Hematopoietic multipotent progenitor cell treated with erythropoietin and hydrocortisone succinate and interleukin-3 and kit ligand, for 15 days (in vitro differentiated cells): ENCODE results near the gene CETN2.
"Not testable (repeated sequence)": the region's sequence is repeated elsewhere in the genome, so short reads cannot be mapped to it uniquely, and the experiment has no call there.

Experiments used
- DNase-seq: peaks from one replicate; pipeline ENCODE4 v3.0.0-alpha.2; 2015; ENCODE audit warnings: low spot score

CETN2 gene

DNA sequence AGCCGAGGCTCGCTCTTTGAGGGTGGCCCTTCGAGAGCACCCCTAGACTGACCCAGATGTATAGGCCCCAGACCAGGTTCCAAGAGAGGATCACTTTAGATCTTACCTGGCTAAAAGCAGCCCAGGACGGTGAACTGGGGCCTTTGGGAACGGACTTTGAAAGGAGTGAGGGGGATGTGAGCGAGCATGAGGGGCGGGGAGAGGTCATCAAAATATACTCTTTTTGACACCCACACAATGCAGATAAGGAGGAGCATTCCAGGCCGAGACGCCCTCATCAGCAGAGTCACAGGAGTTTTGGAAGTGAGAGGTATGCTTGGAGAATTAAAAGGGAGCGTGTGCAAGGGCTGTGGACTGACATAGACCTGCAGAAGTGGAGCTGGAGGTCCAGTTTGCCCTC lies 834 bp upstream of the CETN2 start:
- no peak for DNase-seq

DNA sequence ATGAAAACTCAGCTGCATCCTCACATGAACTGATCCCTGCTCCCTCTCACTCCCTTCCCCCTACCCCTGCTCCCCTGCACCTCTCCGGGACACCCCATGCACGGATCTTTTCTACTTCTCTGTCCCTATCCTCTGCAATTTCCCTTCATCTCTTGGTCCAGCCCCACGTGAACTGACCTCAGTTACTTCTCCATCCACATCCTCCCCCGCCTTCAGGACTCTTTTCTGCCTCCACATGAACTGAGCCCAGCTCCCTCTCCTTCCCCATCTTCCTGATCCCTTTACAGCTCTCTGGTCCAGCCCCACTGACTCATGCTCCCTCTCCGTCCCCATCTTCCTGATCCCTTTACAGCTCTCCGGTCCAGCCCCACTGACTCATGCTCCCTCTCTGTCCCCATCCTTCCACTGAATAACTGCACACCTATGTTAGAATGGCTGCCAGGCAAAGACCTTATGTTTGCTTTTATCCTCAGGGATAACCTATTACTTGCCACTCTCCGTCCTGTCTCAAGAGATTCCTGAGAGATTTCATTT lies 5.6 kb downstream of the CETN2 start:
- no peak for DNase-seq

DNA sequence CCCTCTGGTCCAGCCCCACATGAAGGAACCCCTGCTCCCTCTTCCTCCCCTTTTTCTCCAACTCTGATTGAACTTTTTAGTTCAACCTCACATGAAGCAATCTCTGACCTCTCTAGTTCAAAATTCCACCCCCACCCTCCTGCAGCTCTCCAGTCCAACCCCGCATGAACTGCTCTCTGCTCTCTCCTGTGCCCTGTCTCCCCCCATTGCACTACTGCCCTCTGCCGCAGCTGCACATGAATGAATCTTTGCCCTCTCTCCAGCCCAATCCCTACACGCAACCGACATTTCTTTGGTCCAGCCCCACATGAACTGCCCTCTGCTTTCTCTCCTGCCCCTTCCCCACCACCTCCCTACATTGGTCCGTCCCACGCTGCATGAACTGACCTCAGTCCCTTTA lies 6.9 kb downstream of the CETN2 start:
- no peak for DNase-seq

DNA sequence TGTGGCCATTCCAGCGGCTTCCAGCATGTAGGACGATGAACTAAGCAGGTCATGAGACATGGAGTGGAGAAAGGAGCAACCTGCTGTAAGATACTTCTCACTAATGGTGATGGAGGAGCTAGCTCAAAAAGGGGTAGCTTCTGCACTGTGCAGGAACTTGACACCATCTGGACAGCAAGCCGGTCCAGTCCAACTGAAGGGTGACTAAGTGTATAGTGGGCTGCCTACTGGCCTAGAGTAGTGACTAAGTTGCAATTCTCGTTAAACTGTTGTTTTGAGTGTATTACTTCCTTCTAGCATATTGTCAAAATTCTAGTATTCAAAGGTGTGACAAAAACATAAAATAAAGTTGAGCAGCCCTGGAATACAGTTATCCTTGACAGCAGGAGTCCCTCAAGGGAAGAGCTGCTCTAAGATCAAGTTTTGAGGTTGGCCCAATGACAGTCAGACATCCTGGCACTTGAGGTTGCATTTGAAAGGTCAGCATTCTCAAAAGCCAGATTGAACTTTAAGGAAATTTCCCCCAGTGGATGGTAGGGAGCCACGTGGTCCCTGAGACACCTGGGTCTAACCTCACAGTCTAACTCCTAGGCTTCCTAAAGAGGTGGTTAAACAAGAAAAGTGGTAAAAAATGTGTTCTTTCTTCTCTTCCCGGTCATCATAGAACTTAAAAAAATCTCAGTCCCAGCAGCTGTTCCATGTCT lies 8.0 kb downstream of the CETN2 start:
- DNase-seq, result no peak

DNA sequence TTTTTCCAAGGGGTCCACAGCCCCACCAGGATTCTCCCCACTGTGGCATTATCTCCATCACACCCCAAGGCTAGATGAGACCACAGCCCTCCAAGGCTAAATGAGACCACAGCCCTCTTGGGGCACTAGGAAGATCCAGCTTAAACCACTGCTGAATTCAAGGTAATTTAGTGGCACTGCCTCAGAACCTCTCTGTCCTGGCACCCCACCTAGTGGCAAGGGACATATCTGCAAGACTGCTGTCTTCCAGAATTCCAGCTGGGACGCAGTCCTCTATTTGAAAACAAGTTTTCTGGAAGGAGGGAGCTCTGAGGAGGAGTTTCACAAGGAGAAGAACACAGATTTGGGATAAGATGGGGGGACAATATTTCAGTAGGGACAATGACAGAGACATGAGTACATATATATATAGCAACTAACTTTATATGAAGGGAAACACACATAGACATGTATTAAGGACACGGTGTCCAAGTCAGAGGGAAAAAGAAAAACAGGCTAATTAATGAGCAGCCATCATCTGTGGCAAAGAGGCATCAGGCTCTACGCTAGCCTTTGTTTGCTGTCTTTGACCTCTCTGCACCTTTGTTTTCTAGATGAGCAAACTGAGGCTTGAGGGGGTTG lies 9.3 kb downstream of the CETN2 start:
- peak; percentile 18 for DNase-seq

DNA sequence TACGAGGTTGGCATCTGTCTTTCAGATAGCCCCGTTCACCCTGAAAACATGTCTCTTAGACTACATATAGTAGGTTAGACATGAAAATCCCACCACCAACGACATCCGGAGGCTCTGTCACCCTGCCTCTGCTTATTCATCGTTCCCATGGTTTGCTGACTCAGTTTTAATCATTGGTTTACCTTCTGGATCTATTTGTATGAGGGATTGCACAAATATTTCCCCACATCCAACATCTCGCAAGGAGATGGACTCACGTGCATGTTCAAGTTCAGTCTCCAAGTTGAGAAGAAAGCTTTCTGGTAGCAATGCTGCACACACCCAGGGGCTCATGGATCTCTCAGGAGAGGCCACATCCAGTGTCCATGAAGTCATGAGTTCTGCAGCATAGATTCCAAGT lies 10.8 kb downstream of the CETN2 start:
- no peak for DNase-seq

DNA sequence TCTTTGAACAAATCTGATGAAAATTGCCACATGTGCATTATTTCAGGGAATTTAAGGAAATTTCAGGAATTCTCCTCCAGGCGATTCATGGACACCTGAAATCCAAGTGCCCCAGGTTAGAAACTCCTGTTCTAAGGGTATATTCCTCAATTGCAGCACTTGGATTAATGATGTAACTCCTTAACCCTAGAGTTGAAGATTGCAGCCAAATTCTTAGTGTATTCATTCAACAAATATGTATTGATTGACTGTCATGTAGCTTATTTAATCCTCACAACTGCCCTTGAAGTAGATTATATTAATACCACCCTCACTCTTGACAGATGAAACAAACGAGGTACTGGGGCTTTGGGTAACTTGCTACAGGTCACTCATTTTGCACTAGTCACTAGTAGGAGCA lies 11.3 kb downstream of the CETN2 start:
- no peak for DNase-seq

DNA sequence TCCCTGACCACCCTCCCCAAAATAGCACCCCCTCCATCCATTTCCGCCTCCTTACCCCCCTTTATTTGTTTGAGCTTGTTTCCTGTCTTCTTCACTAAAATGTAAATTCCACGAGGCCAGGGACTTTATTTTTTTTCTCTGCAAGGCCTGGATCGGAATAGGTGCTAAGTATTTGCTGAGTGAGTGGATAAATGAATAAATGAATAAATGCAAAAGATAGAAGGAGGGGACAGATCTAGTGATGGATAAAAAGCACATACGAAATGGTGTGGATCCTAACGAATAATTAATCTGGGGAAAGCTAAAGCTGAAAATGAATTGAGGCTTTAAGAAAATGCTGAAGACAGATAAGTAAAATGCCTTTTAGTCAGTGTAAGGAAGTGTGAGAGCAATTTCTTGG lies 12.2 kb downstream of the CETN2 start:
- no peak for DNase-seq

DNA sequence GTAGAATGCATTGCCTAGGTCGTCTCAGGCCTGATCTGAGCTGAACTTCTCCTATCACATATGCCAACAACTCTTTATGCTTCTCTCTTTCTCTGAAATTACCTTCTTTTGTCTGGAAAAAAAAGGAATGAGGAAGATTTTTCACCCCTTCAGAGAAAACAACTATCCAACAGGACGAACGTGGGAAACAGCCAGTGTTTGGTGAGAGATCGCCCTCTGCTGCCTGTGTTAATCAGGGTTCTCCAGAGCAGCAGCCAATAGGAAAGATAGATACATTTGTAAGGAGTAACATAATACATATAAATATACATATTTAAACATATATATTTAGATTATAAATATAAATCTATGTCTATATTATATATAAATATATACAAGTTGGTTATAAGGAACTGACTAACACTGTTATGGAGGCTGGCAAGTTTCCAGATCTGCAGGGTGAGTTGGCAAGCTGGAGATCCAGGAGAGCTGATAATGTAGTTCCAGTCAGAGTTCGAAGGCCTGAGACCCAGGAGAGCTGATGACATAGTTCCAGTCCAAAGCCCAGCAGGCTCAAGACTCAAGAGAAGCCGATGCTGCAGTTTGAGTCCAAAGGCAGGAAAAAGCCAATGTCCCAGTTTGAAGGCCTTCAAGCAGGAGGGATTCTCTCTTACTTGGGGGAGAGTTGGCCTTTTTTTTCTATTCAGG lies 13.3 kb downstream of the CETN2 start:
- DNase-seq, result peak; percentile 54

DNA sequence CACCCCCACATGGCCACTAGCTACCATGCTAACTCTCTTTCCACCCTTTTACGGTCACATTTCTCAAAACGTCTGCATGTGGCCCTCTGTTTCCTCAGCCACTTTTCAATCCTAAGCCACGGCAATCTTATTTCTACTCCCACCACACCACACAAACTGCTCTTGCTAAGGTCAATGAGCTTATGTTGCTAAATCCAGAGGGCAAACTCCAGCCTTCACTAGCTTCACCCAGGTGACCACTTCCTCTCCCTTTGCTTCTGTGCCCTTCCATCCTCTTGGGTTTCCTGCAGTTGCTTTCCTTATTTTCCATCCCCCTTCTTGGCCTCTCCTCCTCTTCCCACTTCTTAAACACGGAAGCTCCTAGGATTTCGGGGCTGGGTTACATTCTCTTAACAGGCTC lies 16.5 kb downstream of the CETN2 start:
- no peak for DNase-seq

DNA sequence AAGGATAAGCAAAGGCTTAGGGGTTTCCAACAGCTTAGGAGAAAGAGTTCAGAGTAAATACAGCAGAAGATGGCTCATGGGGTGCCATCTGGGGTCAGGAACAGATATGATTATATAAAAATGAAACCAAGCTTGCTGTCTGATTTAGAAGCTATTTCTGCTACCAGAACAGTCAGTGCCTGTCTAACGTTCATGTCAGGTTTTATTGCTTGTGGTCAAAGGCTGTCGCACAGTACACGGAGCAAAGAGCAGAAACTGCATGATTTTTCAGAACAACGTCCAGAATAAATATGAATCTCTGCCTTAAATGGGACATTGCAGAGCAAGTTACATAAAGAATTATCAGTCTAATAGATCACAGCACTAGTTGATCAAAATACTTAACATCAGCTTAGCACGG lies 17.4 kb downstream of the CETN2 start:
- no peak for DNase-seq

DNA sequence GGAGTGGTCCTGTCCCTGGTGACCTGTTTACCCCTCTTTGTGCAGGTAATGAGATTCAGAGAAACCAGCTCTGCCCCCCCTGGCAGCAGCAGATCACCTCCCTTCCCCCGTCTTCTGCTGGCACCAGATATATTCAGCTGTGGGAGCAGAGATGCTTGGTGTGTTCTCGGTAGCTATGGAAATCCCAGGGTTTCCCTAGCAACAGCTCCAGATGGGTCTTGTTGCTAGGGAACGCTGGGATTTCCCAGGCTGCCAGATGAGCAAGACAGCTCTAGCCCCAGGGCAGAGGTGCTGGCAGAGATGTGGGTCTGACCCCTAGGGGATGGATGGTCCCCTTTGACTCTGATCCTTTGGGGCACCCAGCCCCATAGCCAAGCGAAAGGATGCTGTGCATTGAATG lies 20.2 kb downstream of the CETN2 start:
- no peak for DNase-seq

DNA sequence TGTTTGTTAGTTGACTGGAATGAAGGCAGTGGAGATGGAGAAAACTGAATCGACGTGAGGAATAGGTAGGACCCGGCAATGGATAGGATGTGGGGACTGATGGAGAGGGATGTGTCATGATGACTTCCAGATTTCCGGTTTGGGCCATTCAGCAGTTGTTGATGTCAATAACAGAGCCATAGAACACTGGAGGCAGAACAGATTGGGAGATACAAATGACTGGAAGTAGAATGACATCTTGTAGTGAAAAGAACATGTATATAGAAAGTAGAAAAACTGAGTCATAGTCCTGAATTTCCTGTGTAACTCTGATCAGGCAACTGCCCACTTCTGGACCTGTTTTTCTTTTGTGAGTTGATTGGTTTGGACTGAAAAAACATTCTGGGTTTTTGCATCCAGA lies 24.5 kb downstream of the CETN2 start:
- DNase-seq, result no peak

DNA sequence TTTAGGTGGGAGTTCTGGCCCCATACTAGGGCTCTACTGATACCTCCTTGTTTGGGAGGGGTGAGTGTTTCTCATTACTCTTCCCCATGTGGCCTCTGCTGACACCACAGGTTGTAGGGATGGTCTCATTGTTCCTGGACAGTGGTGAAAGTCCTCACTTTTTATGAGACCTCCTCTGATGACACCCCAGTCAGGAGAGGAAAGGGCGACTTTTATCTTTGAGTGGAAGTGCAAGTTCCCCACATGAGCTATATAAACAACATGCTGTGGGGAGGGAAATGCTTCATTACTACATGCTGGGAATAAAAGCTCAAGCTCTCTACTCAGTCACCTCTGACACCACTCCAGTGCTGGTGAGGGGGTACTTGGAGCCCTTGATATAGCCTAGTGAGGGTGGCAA lies 31.6 kb downstream of the CETN2 start:
- no peak for DNase-seq

DNA sequence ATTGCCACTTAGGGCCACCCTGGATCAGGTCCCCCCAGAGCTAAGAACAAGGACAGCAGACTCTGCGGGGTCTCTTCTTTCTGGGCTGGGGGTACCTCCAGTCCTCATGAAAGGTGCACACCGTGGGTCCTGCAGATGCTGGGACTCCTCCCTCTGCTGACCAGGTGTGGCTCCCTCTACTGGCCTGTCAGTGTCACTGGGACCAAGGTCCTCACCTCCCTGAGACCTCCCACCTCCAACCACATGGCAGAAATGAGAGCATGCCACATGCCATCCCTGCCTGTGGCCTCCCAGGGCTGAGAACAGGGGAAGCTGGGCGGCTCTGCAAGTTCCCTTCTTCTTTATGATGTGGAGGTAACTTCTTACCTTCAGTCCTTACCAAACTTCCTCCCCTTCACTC lies 43.5 kb downstream of the CETN2 start:
- not testable (repeated sequence) for DNase-seq
